Heart right ventricle (tissue), 16 donors: ENCODE data around the gene MUSK. TPM values are rescaled to one million over a fixed set of nuclear protein-coding genes. Genes with fewer than 3 reads are reported as not detected.
"Not testable (repeated sequence)": the region's sequence is repeated elsewhere in the genome, so short reads cannot be mapped to it uniquely, and the experiment has no call there.

ENCODE experiments used
- ATAC-seq, 8 donors: fragments of 200-7000 bp; cut with Tn5 transposase; one replicate each; pipeline ENCODE4 v1.9.1; 2020; ENCODE audit warnings: mild to moderate bottlenecking in 8 of 8, moderate library complexity in 8 of 8, moderate number of reproducible peaks in 1 of 8
- DNase-seq, 2 donors: peaks; one replicate each; pipeline ENCODE4 v3.0.0-alpha.2; 2020
- H3K27ac ChIP-seq, 10 donors: fragments of 200-600 bp; sonication (generic) in 2 of 10; one replicate each; pipeline versions ENCODE4 v1.5.0 to v1.8.0; 2020 to 2022; ENCODE audit warnings: mild to moderate bottlenecking in 3 of 10
- H3K27me3 ChIP-seq, 7 donors: fragments of 200-600 bp; one replicate each; pipeline ENCODE4 v1.8.0; 2021 to 2022; ENCODE audit warnings: mild to moderate bottlenecking in 2 of 7
- H3K36me3 ChIP-seq, 9 donors: fragments of 200-600 bp; sonication (generic) in 1 of 9; one replicate each; pipeline versions ENCODE4 v1.5.0 to v1.8.0; 2020 to 2022; ENCODE audit warnings: mild to moderate bottlenecking in 2 of 9
- H3K4me1 ChIP-seq, 9 donors: fragments of 200-600 bp; sonication (generic) in 1 of 9; one replicate each; pipeline versions ENCODE4 v1.5.0 to v1.8.0; 2020 to 2022; ENCODE audit warnings: mild to moderate bottlenecking in 4 of 9
- H3K4me3 ChIP-seq, 10 donors: fragments of 200-600 bp; sonication (generic) in 2 of 10; one replicate each; pipeline versions ENCODE4 v1.5.0 to v1.8.0; 2020 to 2022; ENCODE audit warnings: mild to moderate bottlenecking in 7 of 10, moderate library complexity in 2 of 10
- H3K9me3 ChIP-seq, 11 donors: fragments of 200-600 bp in 10 of 11; sonication (generic) in 2 of 11; one replicate each; pipeline versions ENCODE4 v1.5.0 to v1.8.0; 2013 to 2022; ENCODE audit warnings: mild to moderate bottlenecking in 2 of 11, control low read depth in 1 of 11, moderate library complexity in 1 of 11
- WGBS, 2 donors: extraction: QIAGEN DNeasy Blood & Tissue Kit; methylation state at CpG; one replicate each; pipeline ENCODE4 v1.1.7; 2013; ENCODE audit warnings: inconsistent platforms in 1 of 2; 5-methylcytosine and 5-hydroxymethylcytosine counted together
- intact Hi-C, 10 donors: fragments of 100-400 bp; cut with DNase I; formaldehyde crosslinking; loops; one replicate each; pipeline versions ENCODE4 v1.11.1 to v1.14.2; 2022
- polyA plus RNA-seq, 2 donors: library from polyadenylated mRNA; stranded (reverse); fragments of 200-250 nt; gene quantifications; one replicate each; pipeline ENCODE4 v1.2.3, GENCODE V29; 2013
- total RNA-seq, 10 donors: library from RNA; stranded (reverse); fragmentation: NEBNext Ultra II Directional in 3 of 10; extraction: Animal tissue kit (Norgen Biotek cat#: 25700) in 3 of 10; gene quantifications; one replicate each; pipeline versions ENCODE4 v1.2.1 to v1.2.4, GENCODE V29; 2021 to 2023
- TF ChIP-seq, protein P1 (sequence below), 9 donors: fragments of 200-600 bp; sonication (generic) in 2 of 9; IDR thresholded peaks; one replicate each; pipeline versions ENCODE4 v1.5.0 to v1.8.0; 2021 to 2022; ENCODE audit warnings: antibody characterized with exemption in 9 of 9, mild to moderate bottlenecking in 5 of 9, moderate library complexity in 1 of 9
- donor health status: Arrhythmogenic right ventricular cardiomyopathy.
- donor health status: ischemic (EF 13 %, LVEDD 7.1; RV severe dilation, severe dysfunction).
- donor health status: healthy with polysubstance abuse.
- donor health status: DM: no; HTN: yes; CAD: no.
- donor health status: DM: no; HTN: no; CAD: no.
- donor health status: ischemic (EF 25% LVEDD 6.9; RV normal size, moderate dysfunction).
- donor health status: ischemic (EF 25% LVEDD 5.7; RV mildly dilated, moderate dysfunction).
- donor health status: healthy.
- donor health status: DM: yes; HTN: yes; CAD: no.
- donor health status: Ischemic cardiomyopathy.
- donor health status: ischemic (EF 35%, LVEDD 5.7; RV mildly dilated, moderate dysfunction).
- donor health status: nonischemic (EF 11% LVEDD 7.7; RV severe dilation, severe dysfunction).
- donor health status: DM: yes; HTN: yes; CAD: no.
- donor health status: PGD.
- donor health status: ischemic (EF 29% LVEDD 5.4; RV normal size, mild dysfunction).
- donor health status: nonischemic (EF 23%, LVEDD 6.1; RV moderate dilation, normal function).

The MUSK gene
- total and polyA plus RNA-seq, 12 donors = 0.04 to 2.2 (median 1.2) TPM

DNA sequence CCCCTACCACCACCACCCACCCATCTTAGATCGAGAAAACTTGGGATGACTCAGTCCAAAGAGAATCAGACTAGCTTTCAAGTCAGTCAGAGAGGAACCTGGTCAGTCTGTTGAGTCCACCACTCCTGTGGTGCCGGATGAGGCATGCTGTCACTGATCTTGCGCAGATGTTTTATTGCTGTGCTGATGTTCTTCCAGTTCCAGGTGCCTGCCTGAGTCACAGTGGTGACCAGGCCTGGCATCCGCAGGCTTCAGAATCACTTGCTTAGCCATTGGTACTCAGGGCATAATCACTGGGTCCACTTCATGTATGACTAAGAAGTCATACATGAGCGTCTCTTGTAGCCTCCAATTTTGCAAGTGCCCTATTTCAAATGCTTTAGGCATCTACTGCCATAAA, 114.1 kb downstream of the MUSK start:
- Histone ChIP-seq H3K27ac (no peak overlapping the region), H3K36me3 (no peaks in the 10 kb centered on the region), H3K4me3 (no peak overlapping the region), H3K4me1 (no peaks in the 10 kb centered on the region), H3K27me3 (no peaks in the 10 kb centered on the region), H3K9me3 (no peaks in the 10 kb centered on the region)
- DNase-seq (no peak), ATAC-seq (no peak)
- TF ChIP-seq, protein P1, sequence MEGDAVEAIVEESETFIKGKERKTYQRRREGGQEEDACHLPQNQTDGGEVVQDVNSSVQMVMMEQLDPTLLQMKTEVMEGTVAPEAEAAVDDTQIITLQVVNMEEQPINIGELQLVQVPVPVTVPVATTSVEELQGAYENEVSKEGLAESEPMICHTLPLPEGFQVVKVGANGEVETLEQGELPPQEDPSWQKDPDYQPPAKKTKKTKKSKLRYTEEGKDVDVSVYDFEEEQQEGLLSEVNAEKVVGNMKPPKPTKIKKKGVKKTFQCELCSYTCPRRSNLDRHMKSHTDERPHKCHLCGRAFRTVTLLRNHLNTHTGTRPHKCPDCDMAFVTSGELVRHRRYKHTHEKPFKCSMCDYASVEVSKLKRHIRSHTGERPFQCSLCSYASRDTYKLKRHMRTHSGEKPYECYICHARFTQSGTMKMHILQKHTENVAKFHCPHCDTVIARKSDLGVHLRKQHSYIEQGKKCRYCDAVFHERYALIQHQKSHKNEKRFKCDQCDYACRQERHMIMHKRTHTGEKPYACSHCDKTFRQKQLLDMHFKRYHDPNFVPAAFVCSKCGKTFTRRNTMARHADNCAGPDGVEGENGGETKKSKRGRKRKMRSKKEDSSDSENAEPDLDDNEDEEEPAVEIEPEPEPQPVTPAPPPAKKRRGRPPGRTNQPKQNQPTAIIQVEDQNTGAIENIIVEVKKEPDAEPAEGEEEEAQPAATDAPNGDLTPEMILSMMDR (IDR thresholded peaks at IDR 0.05) = no peak
- 91 to 98% methylated on average over 5 of the region's 5 CpGs for WGBS, 2 donors
- intact Hi-C loops = no loop called here

DNA sequence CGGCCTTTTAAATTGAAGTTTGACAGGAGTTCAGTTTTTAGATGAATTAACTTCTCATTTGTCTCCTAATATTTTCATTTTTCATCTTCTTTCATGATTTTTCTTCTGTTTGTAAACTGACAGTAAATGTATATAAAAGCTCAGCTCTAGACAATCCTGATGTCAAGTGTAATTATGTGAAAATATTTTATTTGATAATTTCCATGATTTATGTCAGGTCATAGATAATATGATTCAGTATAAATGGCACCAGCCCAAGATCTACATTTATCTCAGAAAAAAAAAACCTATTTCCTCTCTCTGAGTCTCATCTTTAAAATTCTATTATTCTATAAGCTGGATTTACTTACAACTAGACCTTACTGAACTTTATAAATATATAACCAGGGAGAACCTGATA, 115.7 kb downstream of the MUSK start:
- no peak overlapping the region for H3K4me3 ChIP-seq
- WGBS, 2 donors = 81 to 91% methylated on average over 1 of the region's 1 CpG
- ATAC-seq (no peak), DNase-seq (no peak)
- no peaks in the 10 kb centered on the region for H3K9me3 ChIP-seq
- H3K27ac ChIP-seq = no peak overlapping the region
- TF ChIP-seq, protein P1 (IDR thresholded peaks at IDR 0.05) = no peak
- H3K36me3 ChIP-seq = no peaks in the 10 kb centered on the region
- no peaks in the 10 kb centered on the region for H3K27me3 ChIP-seq
- intact Hi-C loops = no loop called here
- H3K4me1 ChIP-seq = no peaks in the 10 kb centered on the region

DNA sequence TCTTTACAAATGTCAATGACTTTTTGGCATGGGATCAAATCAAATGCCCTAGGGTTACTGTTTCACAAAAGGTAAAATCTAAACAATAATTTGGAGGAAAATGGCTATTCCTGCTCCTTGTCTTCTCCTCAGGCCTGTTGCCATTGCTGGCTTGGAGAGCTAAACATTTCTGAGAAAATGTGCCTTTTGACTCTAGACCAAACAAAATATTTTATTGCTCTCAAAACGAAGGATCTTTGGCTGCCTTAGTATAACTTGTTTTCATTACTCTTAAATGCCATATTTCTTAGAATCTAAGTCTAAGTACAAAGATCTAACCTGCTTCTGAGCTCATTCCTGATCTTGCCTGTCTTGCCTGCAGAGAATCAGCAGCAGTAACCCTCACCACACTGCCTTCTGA, 116.6 kb downstream of the MUSK start:
- Histone ChIP-seq H3K4me1 (no peaks in the 10 kb centered on the region), H3K4me3 (no peak overlapping the region), H3K9me3 (no peaks in the 10 kb centered on the region), H3K27ac (no peak overlapping the region), H3K36me3 (no peaks in the 10 kb centered on the region), H3K27me3 (no peaks in the 10 kb centered on the region)
- TF ChIP-seq, protein P1 (IDR thresholded peaks at IDR 0.05) = no peak
- WGBS, 2 donors = 37 to 43% methylated on average over 1 of the region's 1 CpG
- intact Hi-C loops = no loop called here
- DNase-seq = no peak
- no peak for ATAC-seq

DNA sequence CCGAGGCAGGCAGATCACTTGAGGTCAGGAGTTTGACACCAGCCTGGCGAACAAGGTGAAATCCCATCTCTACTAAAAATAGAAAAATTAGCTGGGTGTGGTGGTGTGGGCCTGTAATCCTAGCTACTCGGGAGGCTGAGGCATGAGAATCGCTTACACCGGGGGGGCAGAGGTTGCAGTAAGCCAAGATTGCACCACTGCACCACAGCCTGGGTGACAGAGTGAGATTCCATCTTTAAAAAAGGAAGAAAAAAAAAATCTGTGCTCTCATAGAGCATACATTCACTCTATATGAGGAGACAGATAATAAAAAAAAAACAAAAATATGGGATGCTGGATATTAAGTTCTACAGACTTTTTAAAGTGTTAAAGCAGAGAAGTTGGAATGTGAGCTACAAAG, 119.8 kb downstream of the MUSK start:
- H3K27me3 ChIP-seq, H3K4me1 ChIP-seq, intact Hi-C loops, H3K27ac ChIP-seq, H3K9me3 ChIP-seq, H3K4me3 ChIP-seq, ATAC-seq, DNase-seq, H3K36me3 ChIP-seq: not testable (repeated sequence)
- WGBS, 2 donors = 86 to 88% methylated on average over 5 of the region's 5 CpGs

DNA sequence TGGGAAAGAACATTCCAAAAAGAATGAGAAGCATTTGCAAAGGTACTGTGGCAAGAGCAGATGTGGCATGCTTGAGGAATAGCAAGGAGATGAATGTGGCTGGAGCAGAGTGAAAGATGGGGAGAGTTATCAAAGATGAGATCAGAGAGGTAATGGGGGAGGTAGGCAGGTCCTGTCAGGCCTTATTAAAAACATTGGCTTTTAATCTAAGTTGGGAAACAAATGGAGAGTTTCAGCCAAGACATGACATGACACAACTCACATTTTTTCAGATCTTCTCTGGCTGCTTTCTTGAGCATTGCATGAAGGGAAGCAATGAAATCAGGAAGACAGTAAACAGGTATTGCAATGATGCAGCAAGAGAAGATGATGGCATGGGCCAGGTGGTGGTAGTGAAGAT, 120.3 kb downstream of the MUSK start:
- no peak overlapping the region for H3K27ac ChIP-seq
- DNase-seq (no peak), ATAC-seq (no peak)
- no peaks in the 10 kb centered on the region for H3K4me1 ChIP-seq
- intact Hi-C loops = no loop called here
- H3K36me3 ChIP-seq = no peaks in the 10 kb centered on the region
- H3K9me3 ChIP-seq = no peaks in the 10 kb centered on the region
- TF ChIP-seq, protein P1 (IDR thresholded peaks at IDR 0.05) = no peak
- H3K27me3 ChIP-seq = no peaks in the 10 kb centered on the region
- H3K4me3 ChIP-seq = no peak overlapping the region
